ENCODE results near the gene PTGES2.

DNA sequence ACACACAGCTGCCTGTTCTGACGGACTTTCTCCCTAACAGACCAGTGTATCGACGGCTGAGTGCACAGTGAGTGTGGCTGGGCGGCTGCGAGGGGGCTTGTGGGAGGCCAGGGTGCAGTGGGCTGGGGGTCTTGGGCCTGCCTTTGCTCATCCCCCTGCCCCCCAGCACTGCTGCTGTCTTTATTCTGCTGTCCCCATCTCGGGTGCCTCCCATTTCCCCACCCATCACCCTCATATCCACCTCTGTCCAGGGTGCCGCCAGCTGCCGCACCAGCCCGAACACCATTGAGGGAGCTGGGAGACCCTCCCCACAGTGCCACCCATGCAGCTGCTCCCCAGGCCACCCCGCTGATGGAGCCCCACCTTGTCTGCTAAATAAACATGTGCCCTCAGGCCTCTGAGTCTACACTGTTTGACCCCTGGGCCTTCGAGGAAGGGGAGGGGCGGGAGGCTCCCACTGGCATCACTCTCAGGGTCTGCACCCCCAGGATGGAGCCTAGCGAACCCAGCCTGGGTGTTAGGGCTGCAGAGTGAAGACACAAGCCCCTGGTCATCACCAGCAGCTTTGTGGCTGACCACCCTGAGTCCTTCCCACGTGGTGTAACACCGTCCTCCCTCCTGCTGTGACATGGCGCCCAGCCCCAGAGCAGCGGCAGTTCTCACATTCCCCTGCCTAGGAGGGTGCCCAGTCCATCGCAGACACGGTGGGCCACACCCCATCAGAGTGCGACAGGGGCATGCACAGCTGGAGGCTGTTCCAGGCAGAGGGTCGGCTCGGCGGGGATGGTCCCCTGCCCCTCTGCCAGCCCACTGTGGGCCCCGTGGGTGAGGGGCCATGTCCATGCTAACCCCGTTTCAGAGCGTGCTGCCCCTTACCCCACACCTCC is 25.8 kb upstream of the PTGES2 start:
- TF ChIP-seq CTCF (conservative IDR thresholded peaks at IDR 0.05), result no peak
- no peak for TF ChIP-seq ZFX (IDR thresholded peaks at IDR 0.05)
